ENCODE measurements around the gene SMAD6. TPM values are rescaled to one million over a fixed set of nuclear protein-coding genes. Genes with fewer than 3 reads are reported as not detected.

Gene SMAD6
- total and polyA plus RNA-seq, 9 of the 15 experiments (the other 6 are each of a cell fraction or from before 2014, with no cell fraction given) = 0.10 to 15.5 (median 3.7) TPM

GRCh38 chr15:66702787-66703539 is 927 bp downstream of the SMAD6 start:
- 95% methylated on average over 29 of the region's 95 CpGs for WGBS (ENCODE audit: insufficient coverage, low coverage, missing lambda C conversion rate)
- H3K27ac ChIP-seq (ENCODE audit: extremely low read depth, low read depth, low read length) = peak overlapping the region; percentile 58; the same call in 2 of the 3 replicates

More at GRCh38 chr15:66702787-66703539, 927 bp downstream of the SMAD6 start:
- H3K36me3 ChIP-seq (ENCODE audit: control insufficient read depth, insufficient read depth, low read length) = 0 out of 3 replicates have a peak, but pooled peaks cover 2% of the 10 kb centered on the region
- peaks cover 60% of the 10 kb centered on the region for H3K79me2 ChIP-seq (ENCODE audit: control insufficient read depth, insufficient read depth, low read length)
- H3K9me1 ChIP-seq (ENCODE audit: control insufficient read depth, insufficient read depth, low read length) = no peaks in the 10 kb centered on the region
- TSS peak; percentile 39 for BruUV-seq (replicated peaks)
- no peak for TF ChIP-seq RCOR1 (IDR thresholded peaks at IDR 0.05; ENCODE audit: borderline replicate concordance in 1 of 2, low read depth in 2 of 2, low read length in 2 of 2)
- peak; percentile 23 for TF ChIP-seq PCBP1 (IDR thresholded peaks at IDR 0.05; ENCODE audit: low read depth, low read length, poor library complexity, severe bottlenecking)
- TF ChIP-seq ZBTB33 (CRISPR knock-in tag; IDR thresholded peaks at IDR 0.05) = peak; percentile 82
- ChIA-PET CTCF (ENCODE audit: low intra/inter-chr PET ratio) (no interaction called here), POLR2A (interaction anchor here (0.9 to 1.8 kb wide), 5 partner anchors 11 to 74 kb away, joined by 3 to 7 read pairs (median 6); no protein-coding TSS in a partner anchor)
- no peaks in the 10 kb centered on the region for H3K9me3 ChIP-seq (replicated peaks; ENCODE audit: control insufficient read depth, insufficient read depth, low read depth, low read length)
- H3K4me3 ChIP-seq = peak overlapping the region; percentile 49; the same call in 1 of the 2 replicates
- H3K4me2 ChIP-seq (ENCODE audit: insufficient read depth, low read length) = 0 out of 2 replicates have a peak overlapping the region, but pooled peaks have one; percentile 81
- peaks cover 8 to 59% of the 10 kb centered on the region in 2 experiments; a peak in 3 of 5 replicates for H3K4me1 ChIP-seq (replicated peaks in 1 of 2; ENCODE audit: control insufficient read depth in 2 of 2, insufficient read depth in 2 of 2, low read length in 2 of 2)
- in situ Hi-C loops (cut with MboI) = no loop called here
- DNase-seq (ENCODE audit: extremely low read depth in 1 of 4, low spot score in 3 of 4) = no peak
- no peak for FAIRE-seq
- peaks cover 20% of the 10 kb centered on the region for H4K20me1 ChIP-seq (replicated peaks; ENCODE audit: control insufficient read depth, insufficient read depth, low read length)
- intact Hi-C loops (cut with micrococcal nuclease) = no loop called here
- peak overlapping the region in 1 of 2 experiments; percentile 38; a peak in 2 of 4 replicates for H3K9ac ChIP-seq (ENCODE audit: insufficient read depth in 1 of 2, low read depth in 2 of 2, low read length in 2 of 2)
- ATAC-seq = no peak
- H2AFZ ChIP-seq (ENCODE audit: low read depth, low read length) = no peak overlapping the region
- H3K27me3 ChIP-seq (ENCODE audit: control insufficient read depth in 2 of 2, insufficient read depth in 2 of 2, low read length in 2 of 2) = no peaks in the 10 kb centered on the region

Measured in K562 (cell line).